NB4 (cell line): ENCODE results near the gene TXLNG.

Experiments used
- CTCF ChIP-seq: IDR thresholded peaks from one replicate; pipeline ENCODE4 v1.5.1; 2012; ENCODE audit warnings: low read depth, low read length
- POLR2A ChIP-seq: IDR thresholded peaks from 2 replicates; pipeline ENCODE4 v1.6.1; 2011; ENCODE audit warnings: mild to moderate bottlenecking; ENCODE audit not compliant: insufficient read length; ENCODE audit errors: extremely low read depth

GRCh38 chrX:16845686-16846085 is 59.4 kb downstream of the TXLNG start:
- TF ChIP-seq CTCF, result no peak
- no peak for TF ChIP-seq POLR2A
